Glomerular visceral epithelial cell (primary cell): ENCODE measurements around the gene ABCD2.
A peak's percentile ranks its signal among the peaks of the same experiment; 100 is the strongest.
"Not testable (repeated sequence)": the region's sequence is repeated elsewhere in the genome, so short reads cannot be mapped to it uniquely, and the experiment has no call there.

Experiments used
- DNase-seq: peaks from one replicate; pipeline ENCODE4 v3.0.0-alpha.2; 2016; ENCODE audit errors: extremely low spot score

The ABCD2 gene

GRCh38 chr12:39538679-39539104 is 80.9 kb downstream of the ABCD2 start:
- DNase-seq = no peak

DNA sequence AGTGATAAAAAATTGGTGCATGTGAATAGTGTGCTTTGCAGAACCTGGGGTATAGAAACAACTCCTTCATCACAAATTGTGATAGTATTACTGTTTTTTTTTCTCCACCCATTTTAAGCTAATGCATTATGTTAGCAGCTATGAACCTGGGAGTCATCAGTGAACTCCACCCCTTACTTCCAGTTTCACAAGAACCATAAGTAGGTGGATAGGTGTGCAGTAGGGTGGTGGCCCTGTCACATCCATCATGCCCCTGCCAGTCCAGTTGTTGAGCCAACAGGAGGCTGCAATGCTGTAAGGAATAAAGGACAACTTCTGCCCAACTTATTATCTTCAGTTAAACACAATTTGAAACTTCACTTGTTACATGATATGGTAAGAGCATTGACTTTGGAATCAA is 85.7 kb downstream of the ABCD2 start:
- no peak for DNase-seq

DNA sequence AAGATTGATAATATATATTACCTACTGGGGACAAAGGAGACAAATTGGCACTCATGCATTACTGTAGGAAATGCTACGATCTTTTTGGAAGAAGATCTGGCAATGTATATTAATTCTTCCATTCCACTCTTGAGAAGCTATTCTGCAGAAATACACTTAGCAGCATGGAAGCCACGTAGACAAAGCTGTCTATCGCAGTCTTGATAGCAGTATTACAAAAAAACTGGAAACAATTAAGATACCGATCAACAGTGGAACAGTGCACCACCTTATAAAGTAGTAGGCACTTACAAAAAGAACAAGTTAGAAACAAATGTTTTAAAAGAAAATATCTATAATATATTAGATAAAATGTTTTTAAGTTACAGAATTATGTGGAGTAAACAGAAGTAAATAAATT is 87.2 kb downstream of the ABCD2 start:
- DNase-seq = no peak

DNA sequence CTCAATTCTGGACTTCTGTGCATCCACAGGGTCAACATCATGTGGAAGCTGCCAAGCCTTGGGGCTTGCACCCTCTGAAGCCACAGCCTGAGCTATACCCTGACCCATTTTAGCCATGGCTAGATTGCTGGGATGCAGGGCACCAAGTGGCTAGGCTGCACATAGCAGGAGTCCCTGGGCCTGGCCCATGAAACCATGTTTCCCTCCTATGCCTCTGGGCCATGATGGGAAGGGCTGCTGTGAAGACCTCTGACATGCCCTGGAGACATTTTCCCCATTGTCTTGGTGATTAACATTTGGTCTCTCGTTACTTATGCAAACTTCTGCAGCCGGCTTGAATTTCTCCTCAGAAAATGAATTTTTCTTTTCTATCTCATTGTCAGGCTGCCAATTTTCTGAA is 92.6 kb downstream of the ABCD2 start:
- DNase-seq = no peak

GRCh38 chr12:39522167-39522566 is 97.4 kb downstream of the ABCD2 start:
- DNase-seq = not testable (repeated sequence)

DNA sequence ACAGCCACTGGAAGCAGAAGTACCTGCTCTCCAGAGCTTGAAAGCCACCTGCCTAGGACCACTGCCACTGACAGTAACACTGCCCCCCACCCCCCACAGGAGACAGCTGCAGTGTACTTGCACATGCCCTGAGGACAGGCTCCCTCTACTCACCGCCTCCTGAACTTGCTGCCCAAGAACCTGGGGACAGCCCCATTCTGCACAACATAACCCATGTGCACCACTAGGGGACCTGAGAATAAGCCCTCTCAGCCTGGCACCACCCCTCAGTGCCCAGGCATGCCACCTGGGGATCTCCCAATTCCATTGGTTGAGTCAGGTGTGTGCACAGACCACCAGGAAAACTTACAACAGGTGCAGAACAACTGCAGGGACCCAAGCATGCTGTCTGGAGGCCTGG is 109.6 kb downstream of the ABCD2 start:
- no peak for DNase-seq

DNA sequence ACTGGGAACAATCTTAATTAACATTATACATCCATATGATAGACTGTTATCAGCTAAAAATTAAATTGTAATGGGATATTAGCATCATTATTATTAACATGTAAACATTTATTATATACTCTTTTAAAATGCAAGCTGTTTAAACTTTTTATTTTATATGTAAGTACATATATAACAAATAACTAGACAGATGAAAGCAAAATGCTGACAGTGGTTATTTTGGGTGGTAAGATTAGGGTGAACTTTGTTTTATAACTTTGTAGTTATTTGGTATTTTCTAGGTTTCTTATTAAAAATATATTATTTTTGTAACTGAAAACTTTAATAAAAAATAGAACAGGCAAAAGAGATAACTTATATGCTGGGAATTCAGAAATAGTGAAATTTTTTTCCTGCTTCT is 114.0 kb downstream of the ABCD2 start:
- DNase-seq = no peak

GRCh38 chr12:39505023-39505422 is 114.6 kb downstream of the ABCD2 start:
- peak; percentile 36 for DNase-seq

DNA sequence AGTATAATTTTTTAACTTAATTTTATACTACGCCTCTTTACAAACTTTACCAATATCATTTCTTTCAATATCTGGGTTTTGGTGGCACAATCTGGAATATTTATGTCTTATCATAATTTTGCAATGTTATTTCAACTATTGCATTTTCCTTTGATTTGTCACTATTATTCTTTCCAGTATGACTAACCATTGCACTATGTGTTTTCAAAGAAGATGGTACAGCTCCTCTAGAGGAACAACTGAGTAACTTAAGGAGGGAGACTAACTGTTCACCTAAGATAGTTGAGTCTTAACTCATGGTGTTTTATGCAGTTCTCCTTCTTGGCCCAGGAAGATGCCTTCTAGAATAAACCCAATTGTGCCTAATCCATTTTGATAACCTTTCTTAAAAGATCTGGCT is 116.2 kb downstream of the ABCD2 start:
- peak; percentile 21 for DNase-seq

DNA sequence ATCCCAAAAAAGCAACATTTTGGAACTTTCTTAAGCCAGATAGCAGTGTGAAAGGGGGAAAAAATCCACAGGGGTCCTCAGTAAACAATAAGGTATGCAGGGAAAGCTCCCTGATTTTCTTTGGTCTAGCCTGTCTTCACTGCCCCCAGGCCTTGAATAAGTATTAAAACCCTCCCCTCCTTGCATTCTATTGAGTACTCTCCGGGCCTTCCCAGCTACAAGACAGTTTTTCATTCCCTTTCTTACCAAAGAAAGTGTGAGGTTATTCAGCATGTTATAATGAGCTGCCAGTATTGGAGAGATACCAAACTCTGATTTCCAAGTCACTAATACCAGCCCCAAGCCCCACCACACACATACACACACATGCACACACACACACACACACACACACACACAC is 116.9 kb downstream of the ABCD2 start:
- DNase-seq = no peak
